CD4-positive, alpha-beta T cell (primary cell): Measurements from ENCODE around the gene LRRK1. TPM values are rescaled to one million over a fixed set of nuclear protein-coding genes. Genes with fewer than 3 reads are reported as not detected.

ENCODE experiments used
- ATAC-seq: fragments of 200-7000 bp; cut with Tn5 transposase; one replicate; pipeline ENCODE4 v1.10.0; 2022; ENCODE audit warnings: mild to moderate bottlenecking; ENCODE audit not compliant: poor library complexity
- CTCF ChIA-PET: fragments of 350-600 bp; sonication (Branson Sonifier 250); formaldehyde crosslinking; loops from one replicate; lab custom pipeline; 2021; ENCODE audit warnings: antibody characterized with exemption, inconsistent platforms; lab: Charles Lee
- POLR2A ChIA-PET: fragments of 350-600 bp; sonication (Branson Sonifier 250); formaldehyde crosslinking; loops from one replicate; lab custom pipeline; 2021; ENCODE audit warnings: antibody characterized with exemption, inconsistent platforms; lab: Charles Lee
- DNase-seq, 14 experiments: peaks; one replicate each; pipeline ENCODE4 v3.0.0-alpha.2; 2013 to 2020; ENCODE audit warnings: mixed read lengths in 2 of 14
- H3K27ac ChIP-seq, 2 donors: one replicate each; pipeline versions ENCODE4 v1.5.1 to v1.7.0; 2013; ENCODE audit warnings: low read length in 2 of 2, low read depth in 1 of 2, mild to moderate bottlenecking in 1 of 2
- H3K27me3 ChIP-seq, 2 experiments: 1 replicate in 1 of 2; 2 replicates in 1 of 2; pipeline versions ENCODE4 v1.6.1 to v1.7.0; 2013; ENCODE audit warnings: low read length in 2 of 2, control low read depth in 1 of 2, mild to moderate bottlenecking in 1 of 2, moderate library complexity in 1 of 2; ENCODE audit not compliant: insufficient read depth in 2 of 2, control insufficient read depth in 1 of 2
- H3K36me3 ChIP-seq: one replicate; pipeline ENCODE4 v1.6.1; 2013; ENCODE audit warnings: low read length, control low read depth; ENCODE audit not compliant: insufficient read depth
- H3K4me1 ChIP-seq: one replicate; pipeline ENCODE4 v1.6.1; 2013; ENCODE audit warnings: low read length, control low read depth; ENCODE audit not compliant: insufficient read depth
- H3K4me3 ChIP-seq: one replicate; pipeline ENCODE4 v1.5.1; 2013; ENCODE audit warnings: mild to moderate bottlenecking, low read length, moderate library complexity
- H3K9me3 ChIP-seq, 2 experiments: 1 replicate in 1 of 2; 2 replicates in 1 of 2; pipeline versions ENCODE4 v1.6.1 to v1.7.0; 2013; ENCODE audit warnings: low read length in 2 of 2, mild to moderate bottlenecking in 2 of 2, control low read depth in 1 of 2, moderate library complexity in 1 of 2; ENCODE audit not compliant: control insufficient read depth in 1 of 2, insufficient read depth in 1 of 2
- H3K27ac Mint-ChIP-seq: one replicate; pipeline ENCODE4 v1.8.0; 2020; ENCODE audit warnings: mixed read lengths
- H3K27me3 Mint-ChIP-seq: one replicate; pipeline ENCODE4 v1.8.0; 2021; ENCODE audit warnings: mixed read lengths
- H3K36me3 Mint-ChIP-seq: one replicate; pipeline ENCODE4 v1.8.0; 2021; ENCODE audit warnings: low read depth, mixed read lengths
- H3K4me1 Mint-ChIP-seq: one replicate; pipeline ENCODE4 v1.8.0; 2021; ENCODE audit warnings: low read depth, mixed read lengths
- H3K4me3 Mint-ChIP-seq: one replicate; pipeline ENCODE4 v1.8.0; 2020; ENCODE audit warnings: mild to moderate bottlenecking, mixed read lengths
- H3K9me3 Mint-ChIP-seq: one replicate; pipeline ENCODE4 v1.8.0; 2020; ENCODE audit warnings: mixed read lengths
- CTCF ChIP-seq: fragments of 200-600 bp; IDR thresholded peaks from one replicate; pipeline ENCODE4 v1.8.0; 2022; ENCODE audit warnings: antibody characterized with exemption, mild to moderate bottlenecking
- intact Hi-C, 2 experiments: fragments of 100-400 bp; cut with DNase I in 1 of 2; cut with micrococcal nuclease in 1 of 2; formaldehyde crosslinking; loops; one replicate each; pipeline versions ENCODE4 v1.15.1 to v1.9.0; 2023 to 2025; cut with DNase I, micrococcal nuclease
- total RNA-seq, 174 experiments: library from RNA in 2 of 174; stranded (reverse) in 2 of 174; gene quantifications; one replicate each; pipeline ENCODE4 v1.2.3 and lab custom pipeline; 2021 to 2026

LRRK1 gene
- total RNA-seq, 2 experiments from 2014 or later: 0.60 to 0.73 TPM

DNA sequence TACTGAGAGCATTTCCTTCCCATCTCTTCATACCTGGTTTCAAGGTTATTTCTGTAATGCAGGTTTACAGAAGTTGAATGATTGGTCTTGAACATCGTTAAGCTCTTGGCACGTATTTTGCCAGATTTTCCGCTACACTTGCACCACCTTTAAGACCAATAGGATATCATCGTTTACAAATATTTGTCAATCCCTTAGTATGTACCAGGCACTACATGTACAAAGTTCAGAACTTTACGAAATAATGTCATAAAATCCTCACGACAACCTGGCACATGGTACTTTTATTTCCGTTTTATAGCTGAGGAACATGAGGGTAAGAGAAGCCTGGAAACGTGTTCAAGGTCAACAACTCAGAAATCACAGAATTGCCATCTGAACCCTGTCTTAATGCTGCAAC is 6.3 kb downstream of the LRRK1 start:
- no peak for TF ChIP-seq CTCF
- POLR2A ChIA-PET: no interaction called here
- Histone ChIP-seq H3K9me3 (no peaks in the 10 kb centered on the region), H3K27me3 (peaks cover 12 to 14% of the 10 kb centered on the region in 2 experiments), H3K36me3 (no peaks in the 10 kb centered on the region), H3K4me3 (no peak overlapping the region), H3K27ac (no peak overlapping the region), H3K4me1 (no peaks in the 10 kb centered on the region)
- Mint-ChIP-seq H3K9me3 (no peaks in the 10 kb centered on the region), H3K4me3 (no peak overlapping the region), H3K4me1 (no peaks in the 10 kb centered on the region), H3K36me3 (no peaks in the 10 kb centered on the region), H3K27me3 (peaks cover 55% of the 10 kb centered on the region), H3K27ac (no peak overlapping the region)
- intact Hi-C loops: no loop called here
- CTCF ChIA-PET: no interaction called here
- DNase-seq (no peak), ATAC-seq (no peak)

DNA sequence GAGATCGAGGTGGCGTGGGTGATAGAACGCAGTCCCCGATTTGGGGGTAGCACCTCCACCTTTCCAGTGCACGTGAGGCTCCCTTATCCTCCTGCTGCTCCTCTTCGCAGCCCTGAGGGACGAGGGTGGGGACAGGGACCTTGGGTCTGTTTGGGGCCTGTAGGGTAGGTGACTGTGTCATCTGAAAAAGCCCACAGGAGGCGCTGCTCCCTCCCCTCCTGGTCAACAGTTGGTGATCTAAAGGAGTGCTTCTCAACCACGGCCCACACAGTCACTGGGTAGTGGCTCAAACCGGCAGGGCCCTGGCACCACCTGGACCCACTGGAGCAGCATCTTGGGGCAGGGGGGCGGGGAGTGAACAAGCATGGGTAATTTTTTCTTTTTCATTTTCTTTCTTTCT is 7.1 kb downstream of the LRRK1 start:
- Histone ChIP-seq H3K27me3 (peaks cover 6 to 7% of the 10 kb centered on the region in 2 experiments), H3K27ac (no peak overlapping the region), H3K36me3 (no peaks in the 10 kb centered on the region), H3K4me3 (no peak overlapping the region), H3K9me3 (no peaks in the 10 kb centered on the region), H3K4me1 (no peaks in the 10 kb centered on the region)
- H3K4me1 Mint-ChIP-seq: no peaks in the 10 kb centered on the region
- H3K36me3 Mint-ChIP-seq: no peaks in the 10 kb centered on the region
- H3K9me3 Mint-ChIP-seq: no peaks in the 10 kb centered on the region
- intact Hi-C loops: no loop called here
- H3K27me3 Mint-ChIP-seq: peaks cover 52% of the 10 kb centered on the region
- POLR2A ChIA-PET: no interaction called here
- H3K27ac Mint-ChIP-seq: no peak overlapping the region
- H3K4me3 Mint-ChIP-seq: no peak overlapping the region
- ATAC-seq (no peak), DNase-seq (no peak)
- CTCF ChIA-PET: no interaction called here
- no peak for TF ChIP-seq CTCF

DNA sequence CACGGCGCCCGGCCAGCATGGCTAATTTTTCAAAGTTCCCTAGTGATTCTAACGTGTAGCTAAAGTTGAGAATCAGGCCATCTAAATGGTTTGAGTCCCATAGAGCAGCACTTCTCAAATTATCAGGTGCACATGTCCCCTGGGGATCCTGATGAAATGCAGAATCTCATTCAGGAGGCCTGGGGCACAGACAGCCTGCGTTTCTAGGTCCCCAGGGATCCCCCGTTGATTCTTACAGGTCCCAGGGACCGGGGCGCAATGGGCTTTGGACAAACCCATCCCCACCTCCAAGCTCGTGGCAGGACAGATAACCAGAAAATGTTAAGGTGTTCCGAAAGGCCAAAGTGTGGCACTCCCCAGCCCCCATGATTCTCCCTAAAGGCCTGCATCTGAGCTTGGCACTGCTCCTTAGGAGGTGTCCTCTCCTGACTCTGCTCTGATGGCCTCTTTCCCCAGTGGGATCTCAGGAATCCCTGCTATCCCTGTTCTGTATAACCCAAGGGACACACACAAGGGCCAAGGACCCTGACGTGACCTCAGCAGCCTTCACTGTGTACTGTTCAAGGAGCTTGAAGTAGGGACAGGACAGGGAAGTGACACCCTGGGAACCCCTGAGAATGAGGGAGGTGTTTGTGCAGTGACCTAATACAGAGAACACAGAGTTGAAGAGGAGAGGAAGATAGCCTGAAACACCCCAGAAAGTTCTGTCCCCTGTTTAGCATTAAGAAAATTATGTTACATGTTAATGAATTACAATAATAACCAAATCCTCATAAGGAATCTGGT is 8.0 kb downstream of the LRRK1 start:
- no peaks in the 10 kb centered on the region for H3K4me1 ChIP-seq
- H3K9me3 Mint-ChIP-seq: no peaks in the 10 kb centered on the region
- no peaks in the 10 kb centered on the region for H3K36me3 ChIP-seq
- no peaks in the 10 kb centered on the region for H3K9me3 ChIP-seq
- no peak overlapping the region for H3K27ac ChIP-seq
- DNase-seq (no peak), ATAC-seq (no peak)
- H3K36me3 Mint-ChIP-seq: no peaks in the 10 kb centered on the region
- no peak for TF ChIP-seq CTCF
- no peak overlapping the region for H3K4me3 Mint-ChIP-seq
- peaks cover 43% of the 10 kb centered on the region for H3K27me3 Mint-ChIP-seq
- intact Hi-C loops: no loop called here
- no peaks in the 10 kb centered on the region for H3K4me1 Mint-ChIP-seq
- CTCF ChIA-PET: no interaction called here
- no peak overlapping the region for H3K27ac Mint-ChIP-seq
- H3K4me3 ChIP-seq: no peak overlapping the region
- peaks cover 0 to 4% of the 10 kb centered on the region in 2 experiments for H3K27me3 ChIP-seq
- POLR2A ChIA-PET: no interaction called here
